Colon (tissue), 2 donors: ENCODE results near the gene SAXO1.
"Not testable (repeated sequence)": the region's sequence is repeated elsewhere in the genome, so short reads cannot be mapped to it uniquely, and the experiment has no call there.

ENCODE experiments used
- FAIRE-seq: peaks from 2 replicates; lab custom pipeline; 2012; peaks lifted over from hg19 to GRCh38; lab: Jason Lieb, UNC
- donor health status: control.
- donor health status: control.

The SAXO1 gene

GRCh38 chr9:19033015-19033414 lies at the start of gene SAXO1:
Gene SAXO1 (minus strand): TSS chr9:19033209. CDS start chr9:19032908, 301 bp downstream.
- FAIRE-seq = no peak

GRCh38 chr9:19074836-19075235 lies 41.8 kb upstream of the SAXO1 start:
- no peak for FAIRE-seq

GRCh38 chr9:19074229-19074628 lies 41.2 kb upstream of the SAXO1 start:
- no peak for FAIRE-seq

GRCh38 chr9:19057033-19057432 lies 24.0 kb upstream of the SAXO1 start:
- no peak for FAIRE-seq

- FAIRE-seq = no peak
Observed at GRCh38 chr9:19050637-19051591, 17.9 kb upstream of the SAXO1 start.

- no peak for FAIRE-seq
Observed at GRCh38 chr9:19049917-19050636, 17.1 kb upstream of the SAXO1 start.

GRCh38 chr9:19048966-19049916 lies 16.2 kb upstream of the SAXO1 start, which contains the start of gene RRAGA:
Gene RRAGA (plus strand): TSS chr9:19049427. CDS start chr9:19049660, 233 bp downstream.
- no peak for FAIRE-seq

GRCh38 chr9:19036611-19037010 lies 3.6 kb upstream of the SAXO1 start:
- no peak for FAIRE-seq

GRCh38 chr9:19032406-19032805 lies 603 bp downstream of the SAXO1 start:
- FAIRE-seq = no peak

GRCh38 chr9:19030899-19031298 lies 2.1 kb downstream of the SAXO1 start:
- no peak for FAIRE-seq

- peak; percentile 72 for FAIRE-seq
Observed at GRCh38 chr9:19028835-19029451, 4.1 kb downstream of the SAXO1 start.

- FAIRE-seq = no peak
Observed at GRCh38 chr9:19027825-19028224, 5.2 kb downstream of the SAXO1 start.

- no peak for FAIRE-seq
Observed at GRCh38 chr9:19026375-19026774, 6.6 kb downstream of the SAXO1 start.

- FAIRE-seq = no peak
Observed at GRCh38 chr9:19023078-19023477, 9.9 kb downstream of the SAXO1 start.

GRCh38 chr9:19022206-19022605 lies 10.8 kb downstream of the SAXO1 start:
- FAIRE-seq = no peak

GRCh38 chr9:19021649-19022048 lies 11.4 kb downstream of the SAXO1 start:
- FAIRE-seq = not testable (repeated sequence)

GRCh38 chr9:19020886-19021455 lies 12.0 kb downstream of the SAXO1 start:
- FAIRE-seq = no peak

- no peak for FAIRE-seq
Observed at GRCh38 chr9:19018201-19018600, 14.8 kb downstream of the SAXO1 start.

- no peak for FAIRE-seq
Observed at GRCh38 chr9:19009391-19009965, 23.5 kb downstream of the SAXO1 start.

- FAIRE-seq = no peak
Observed at GRCh38 chr9:19000133-19000532, 32.9 kb downstream of the SAXO1 start.
